AML-193 (cell line): Measurements from ENCODE around the gene COPS7B.
A peak's percentile ranks its signal among the peaks of the same experiment; 100 is the strongest.

ENCODE experiments used
- DNase-seq, 2 experiments: peaks; one replicate each; lab custom pipeline; 2025; lab: John Stamatoyannopoulos, UW

COPS7B gene

DNA sequence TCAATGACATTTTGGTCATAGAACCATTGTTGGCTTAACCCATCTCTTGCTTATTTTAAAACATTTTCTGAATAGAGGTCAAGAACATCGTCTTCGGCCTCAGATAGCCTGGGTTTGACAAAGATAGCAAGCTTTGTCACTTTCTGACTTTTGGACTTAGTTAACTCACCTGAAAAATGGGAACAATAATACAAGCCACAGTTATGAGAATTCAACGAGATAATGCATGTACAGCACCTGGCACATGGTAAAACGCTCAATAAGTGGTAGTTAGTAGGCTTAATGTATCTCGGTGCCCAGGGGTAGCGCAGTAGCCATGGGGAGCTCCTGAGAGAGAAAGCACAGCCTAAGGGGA, 446 bp upstream of the COPS7B start:
- DNase-seq: no peak

DNA sequence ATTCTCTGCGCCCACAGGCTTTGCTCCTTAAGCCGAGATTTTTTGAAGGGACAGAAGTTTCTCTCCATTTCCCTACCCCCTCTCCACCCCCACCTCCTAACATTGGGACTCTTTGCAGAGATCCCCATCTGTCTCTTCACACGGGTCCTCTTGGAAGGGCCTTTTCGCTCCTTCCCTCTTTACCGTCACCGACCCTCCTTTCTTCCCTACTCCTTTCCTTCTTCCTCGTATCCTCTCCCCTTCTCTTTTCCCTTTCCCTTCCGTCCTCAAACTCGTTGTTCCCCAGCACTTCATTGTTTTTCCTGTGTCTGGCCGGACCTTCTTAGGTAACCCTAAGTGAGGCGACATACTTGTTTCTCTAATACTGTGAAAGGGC, 660 bp downstream of the COPS7B start:
- no peak for DNase-seq

DNA sequence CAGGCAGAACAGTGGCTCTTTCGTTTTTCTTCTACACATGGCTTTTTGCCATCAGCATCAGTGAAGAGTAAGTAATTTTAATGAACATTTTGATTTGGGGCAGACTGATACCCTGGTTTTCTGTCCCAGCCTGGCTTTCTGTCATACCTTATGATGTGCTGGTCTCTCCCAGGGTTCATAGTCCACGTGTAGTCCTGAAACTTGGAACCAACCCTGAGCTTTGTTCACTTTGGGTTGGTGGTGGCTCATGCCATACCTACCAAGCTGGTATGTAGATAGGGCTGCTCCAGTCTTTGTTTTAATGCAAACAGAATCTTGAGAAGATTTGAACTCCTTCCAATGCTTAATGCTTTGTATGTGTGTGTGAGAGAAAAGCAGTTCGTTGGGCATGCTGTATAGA, 4.9 kb downstream of the COPS7B start:
- DNase-seq: no peak

DNA sequence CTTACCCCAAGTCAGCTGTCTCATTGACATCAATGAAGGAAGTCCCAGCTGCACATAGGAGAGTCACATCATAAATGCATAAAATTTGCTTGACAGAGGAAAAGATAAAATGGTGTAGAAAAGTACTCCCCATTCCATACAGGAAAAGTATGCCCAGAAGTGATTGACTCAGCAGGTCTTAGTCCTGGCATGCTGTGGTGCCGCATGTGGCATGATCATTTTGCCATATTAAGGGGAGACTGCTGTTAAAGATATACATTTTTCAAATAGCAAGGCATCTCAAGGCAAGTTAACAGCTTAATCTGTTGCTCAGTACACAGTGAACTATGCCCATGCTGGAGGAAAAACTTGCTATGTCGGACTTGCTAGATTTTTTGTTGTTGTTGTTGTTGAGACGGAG, 8.1 kb downstream of the COPS7B start:
- no peak for DNase-seq

DNA sequence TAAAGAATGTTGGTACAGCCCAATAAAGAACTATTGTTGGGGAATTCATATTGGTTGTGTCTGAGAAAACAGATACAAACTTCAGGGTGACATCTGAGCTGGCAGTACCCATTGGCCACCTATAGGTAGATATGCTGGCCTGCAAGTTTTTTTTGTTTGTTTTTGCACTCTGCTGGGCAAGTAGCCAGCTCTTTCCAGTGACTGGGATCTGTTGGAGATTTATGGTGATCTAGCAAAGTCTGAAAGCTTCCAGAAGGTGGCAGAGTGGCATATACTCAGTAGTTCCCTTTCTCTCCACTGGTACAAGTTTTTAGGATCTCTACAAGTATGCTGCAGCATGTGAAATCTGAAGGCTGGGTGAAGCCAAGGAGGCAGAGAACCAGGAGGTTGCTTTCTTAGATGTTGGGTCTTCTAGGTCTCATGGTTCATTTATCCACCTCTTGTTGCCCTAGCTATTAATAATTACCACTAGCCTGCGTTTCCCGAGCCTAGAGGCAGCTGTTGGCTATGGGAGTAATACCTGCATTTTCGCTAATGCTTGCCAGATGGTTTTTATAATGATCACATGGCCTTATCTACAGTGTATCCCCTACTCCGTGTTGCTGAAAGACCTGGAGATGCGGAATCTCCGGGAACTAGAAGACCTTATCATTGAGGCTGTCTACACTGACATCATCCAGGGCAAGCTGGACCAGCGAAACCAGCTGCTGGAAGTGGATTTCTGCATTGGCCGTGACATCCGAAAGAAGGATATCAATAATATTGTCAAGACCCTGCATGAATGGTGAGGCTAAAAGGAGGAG, 9.5 kb downstream of the COPS7B start:
- DNase-seq: peak; percentile 21 to 25

DNA sequence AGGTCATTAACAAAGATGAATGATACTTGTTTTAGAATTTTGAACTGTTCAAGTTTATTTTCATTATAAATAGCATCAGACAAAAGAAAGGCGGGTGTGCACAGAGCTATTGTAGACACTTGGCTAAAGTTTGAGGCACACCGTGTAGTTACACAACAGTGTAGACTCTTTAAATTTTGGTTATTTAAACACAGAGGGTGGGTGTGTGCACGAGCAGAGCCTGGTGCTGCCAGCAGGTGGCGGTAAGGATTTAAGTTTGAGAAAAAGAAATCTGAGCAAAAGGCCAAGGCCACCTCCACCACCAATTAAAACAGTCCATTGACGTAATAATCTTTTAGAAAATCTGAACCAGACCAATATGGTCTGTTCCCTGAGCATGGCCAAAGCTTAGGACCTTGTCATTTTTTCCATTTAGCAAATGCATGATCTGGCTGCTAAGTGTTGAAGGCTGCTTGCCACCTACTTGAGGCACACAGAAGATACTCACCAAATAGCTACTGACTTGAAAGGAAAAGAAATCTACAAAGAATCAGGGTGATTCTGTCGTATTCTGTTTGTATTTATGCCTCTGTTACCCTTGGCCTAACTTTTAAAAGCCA, 14.3 kb downstream of the COPS7B start:
- DNase-seq: peak; percentile 44 to 63

DNA sequence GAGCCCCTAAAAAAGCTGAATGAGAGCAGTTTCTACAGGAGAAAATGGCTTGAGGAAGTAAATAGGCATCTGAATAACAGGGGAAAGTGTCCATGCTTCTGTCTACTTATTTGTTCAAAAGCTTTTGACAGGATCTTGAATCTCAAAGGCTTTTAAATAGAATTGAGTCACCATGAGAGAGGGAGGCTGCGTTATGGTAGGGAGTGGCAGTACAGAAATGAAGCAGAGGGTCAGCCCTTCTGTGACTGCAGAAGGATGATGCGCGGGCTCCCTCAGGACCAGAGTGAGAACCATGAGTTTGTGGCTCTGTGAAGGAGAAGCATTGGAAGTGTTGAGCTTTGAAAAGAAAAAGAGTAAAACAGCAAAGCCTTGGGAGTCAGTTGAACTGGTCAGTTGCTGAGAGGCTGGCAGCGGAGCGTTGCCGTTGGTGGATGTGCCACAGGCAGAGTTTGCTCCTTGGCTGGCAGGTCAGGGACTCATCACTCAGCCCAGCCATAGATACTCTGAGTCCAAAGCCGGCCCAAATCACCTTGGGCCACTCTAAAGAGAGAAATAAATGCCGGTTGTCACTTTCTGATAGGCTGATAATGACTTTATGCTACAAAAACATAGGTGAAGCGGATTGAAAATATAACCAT, 17.4 kb downstream of the COPS7B start:
- DNase-seq: no peak

DNA sequence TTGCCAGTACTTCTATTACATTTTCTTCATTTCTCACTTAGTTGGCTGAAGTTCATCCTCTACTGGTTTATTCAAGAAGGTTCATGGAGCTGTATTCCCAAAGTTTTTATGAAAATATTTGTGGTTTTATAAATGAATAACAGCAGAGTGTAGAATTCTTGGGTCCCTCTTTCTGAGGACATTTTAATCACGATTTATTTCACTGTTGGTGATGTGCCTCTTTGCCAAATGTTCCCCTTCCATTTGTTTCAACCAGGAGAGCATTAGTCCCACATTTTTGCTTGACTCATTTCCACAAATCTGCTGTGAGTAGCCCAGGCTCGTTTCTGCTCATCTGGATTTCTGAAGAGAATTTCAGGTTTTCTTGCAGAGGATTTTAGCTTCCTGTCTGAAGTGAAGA, 20.8 kb downstream of the COPS7B start:
- no peak for DNase-seq

DNA sequence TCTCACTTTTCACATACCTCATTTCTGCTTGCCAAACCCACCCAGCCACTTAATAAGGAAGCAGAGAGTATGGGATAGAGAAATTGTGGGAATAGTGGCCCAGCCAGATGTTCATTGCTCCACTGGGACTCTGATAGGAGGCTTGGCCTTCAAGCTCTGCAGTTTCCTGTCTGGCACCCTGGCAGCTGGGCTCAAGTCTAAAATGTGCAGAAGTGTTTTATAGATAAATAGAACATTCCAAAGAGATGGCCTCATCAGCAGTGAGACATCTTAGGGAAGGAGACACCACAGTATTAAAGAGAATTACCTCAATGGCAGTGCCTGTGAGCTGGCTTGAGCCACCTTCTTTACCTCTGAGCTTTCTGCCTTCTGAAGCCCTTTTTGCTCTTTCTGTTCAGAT, 24.7 kb downstream of the COPS7B start:
- DNase-seq: no peak

DNA sequence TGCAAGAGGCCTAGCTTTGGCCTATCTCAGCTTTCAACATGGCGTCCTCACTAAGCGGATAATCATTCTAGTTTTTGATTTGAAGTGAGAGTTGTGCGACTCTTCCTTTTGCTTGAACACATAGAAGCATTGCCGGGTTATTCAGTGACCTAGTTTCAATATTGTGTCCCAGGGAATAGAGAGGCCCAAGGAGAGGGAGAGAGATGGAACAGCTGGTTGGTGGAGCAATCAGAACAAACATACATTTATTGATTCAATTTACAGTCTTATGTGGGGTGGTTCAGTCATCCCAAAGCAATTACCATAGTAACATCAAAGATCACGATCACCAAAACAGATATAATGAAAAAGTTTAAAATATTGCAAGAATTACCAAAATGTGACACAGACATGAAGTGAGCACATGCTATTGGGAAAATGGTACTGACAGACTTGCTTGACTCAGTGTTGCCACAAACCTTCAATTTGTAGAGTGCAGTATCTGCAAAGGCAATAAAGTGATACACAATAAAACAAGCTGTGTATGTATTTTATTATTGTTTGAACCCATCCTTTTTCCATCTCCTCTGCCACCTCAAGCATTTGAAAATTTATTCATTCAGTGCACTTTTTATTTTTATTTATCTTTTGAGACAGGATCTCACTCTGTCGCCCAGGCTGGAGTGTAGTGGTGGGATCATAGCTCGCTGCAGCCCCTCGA, 30.2 kb downstream of the COPS7B start:
- DNase-seq: no peak

DNA sequence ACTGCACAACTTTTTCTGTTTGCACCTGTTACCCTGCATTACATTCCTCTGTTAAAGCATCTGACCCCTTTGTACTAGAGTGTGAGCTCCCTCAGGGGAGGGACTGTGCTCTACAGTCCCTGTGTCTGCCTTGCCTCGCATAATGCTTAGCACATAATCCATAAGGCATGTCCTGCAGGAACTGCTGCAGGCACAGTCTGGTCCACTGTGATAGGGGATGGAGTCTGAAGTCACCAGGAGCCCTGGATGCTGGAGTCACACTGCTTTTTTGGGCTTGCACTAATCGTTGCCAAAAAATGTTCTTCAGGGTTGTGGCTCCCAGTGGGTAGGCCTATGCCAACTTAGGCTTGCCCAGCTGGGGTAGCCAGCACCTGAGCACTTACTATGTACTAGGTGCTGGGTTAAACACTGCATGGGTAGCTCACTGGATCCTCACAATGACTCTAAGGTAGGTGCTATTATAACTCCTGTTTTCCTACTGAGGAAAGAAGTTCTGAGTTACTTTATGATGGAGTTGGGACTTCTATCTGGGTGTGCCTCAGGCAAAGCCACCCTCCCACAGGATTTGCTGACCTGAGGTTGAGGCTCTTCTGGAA, 33.3 kb downstream of the COPS7B start:
- no peak for DNase-seq

DNA sequence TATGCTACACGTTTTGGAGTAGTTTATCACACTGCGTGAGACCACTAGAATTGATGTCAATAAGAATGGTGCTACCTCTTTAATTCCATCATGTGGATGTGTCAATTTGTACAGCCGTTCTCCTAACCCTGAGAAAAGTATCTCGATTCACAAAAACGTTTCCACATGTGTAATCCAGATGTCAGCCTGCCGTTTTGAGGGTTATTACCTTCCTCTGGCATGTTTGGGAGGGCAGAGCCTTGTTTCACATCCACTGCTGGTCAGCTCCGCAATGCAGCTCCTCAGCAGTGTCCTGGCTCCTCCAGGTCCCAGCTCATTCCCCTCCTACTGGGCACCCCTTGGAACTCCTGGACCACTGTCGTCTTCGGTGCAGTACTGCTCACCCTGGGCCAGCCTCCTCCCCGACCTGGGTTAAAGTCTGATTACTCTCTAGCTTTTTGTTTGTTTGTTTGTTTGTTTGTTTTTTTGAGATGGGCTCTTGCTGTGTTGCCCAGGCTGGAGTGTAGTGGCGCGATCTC, 34.6 kb downstream of the COPS7B start:
- DNase-seq: no peak

DNA sequence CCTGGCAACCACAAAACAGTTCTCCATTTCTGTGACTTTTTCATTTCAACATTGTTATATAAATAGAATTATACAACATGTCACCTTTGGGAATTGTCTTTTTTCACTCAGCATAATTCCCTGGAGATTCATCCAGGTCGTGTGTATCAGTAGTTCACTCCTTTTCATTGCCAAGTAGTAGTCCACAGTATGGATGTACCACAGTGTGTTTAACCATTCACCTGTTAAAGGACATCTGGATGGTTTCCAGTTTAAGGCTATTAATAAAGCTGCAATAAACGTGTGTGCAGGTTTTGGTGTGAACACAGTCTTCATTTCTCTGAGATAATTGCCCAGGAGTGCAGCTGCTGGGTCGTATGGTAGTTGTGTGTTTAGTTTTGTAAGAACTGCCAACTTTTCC, 35.7 kb downstream of the COPS7B start:
- no peak for DNase-seq

DNA sequence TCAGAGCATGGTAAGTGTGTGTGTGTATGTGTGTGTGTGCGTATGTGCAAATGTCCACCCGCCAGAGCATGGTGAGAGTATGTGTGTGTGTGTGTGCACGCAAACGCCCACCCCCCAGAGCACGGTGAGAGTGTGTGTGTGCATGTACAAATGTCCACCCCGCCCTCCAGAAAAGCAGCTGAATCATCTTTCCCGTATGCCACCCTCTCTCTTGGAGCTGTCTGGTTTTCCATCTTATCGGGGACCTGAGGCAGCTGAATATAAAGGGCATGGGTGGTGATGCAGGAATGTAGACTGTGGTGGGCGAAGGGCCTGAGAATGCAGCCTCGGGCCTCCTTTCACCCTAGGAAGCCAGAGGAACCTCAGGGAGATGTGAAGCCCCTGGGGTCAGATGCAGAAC, 66.9 kb downstream of the COPS7B start:
- DNase-seq: no peak

DNA sequence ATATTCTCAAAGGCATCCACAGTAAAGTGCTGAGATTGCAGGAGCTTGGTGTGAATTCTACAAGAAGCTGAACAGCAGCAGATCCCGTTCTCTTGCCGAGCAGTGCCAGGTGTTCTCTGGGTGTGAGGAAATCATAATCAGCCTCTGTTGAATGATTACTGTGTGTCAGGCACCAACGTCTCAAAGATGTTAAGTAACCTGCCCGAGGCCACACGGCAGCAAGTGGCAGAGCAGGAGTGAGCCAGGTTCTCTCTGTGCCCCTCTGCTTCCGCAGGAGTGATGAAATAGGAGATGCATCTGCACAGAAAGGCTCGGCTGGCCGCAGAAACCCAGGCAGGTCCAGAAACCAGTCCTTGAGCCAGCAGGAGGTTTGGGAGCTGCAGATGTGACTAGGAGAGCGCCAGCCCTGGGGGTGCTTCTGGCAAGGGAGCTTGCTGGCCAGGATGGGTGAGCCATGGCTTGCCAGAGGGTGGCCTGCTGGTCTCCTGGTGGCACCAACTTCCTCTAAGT, 68.4 kb downstream of the COPS7B start:
- DNase-seq: no peak

DNA sequence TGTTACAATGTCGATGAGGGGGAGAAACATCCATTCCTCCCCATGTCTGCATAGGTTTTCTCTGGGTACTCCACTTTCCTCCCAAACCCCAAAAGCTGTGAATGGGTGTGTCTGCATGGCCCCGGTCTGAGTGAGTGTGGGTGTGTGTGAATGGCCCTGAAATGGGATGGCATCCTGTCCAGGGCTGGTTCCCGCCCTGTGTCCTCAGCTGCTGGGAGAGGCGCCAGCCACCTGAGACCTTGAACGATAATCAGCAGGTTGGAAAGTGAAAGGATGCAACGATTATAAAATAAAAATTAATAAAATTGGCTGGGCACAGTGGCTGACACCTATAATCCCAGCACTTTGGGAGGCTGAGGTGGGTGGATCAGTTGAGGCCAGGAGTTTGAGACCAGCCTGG, 70.7 kb downstream of the COPS7B start:
- no peak for DNase-seq
